Hematopoietic multipotent progenitor cell treated with erythropoietin and hydrocortisone succinate and interleukin-3 and kit ligand, for 15 days (in vitro differentiated cells): Measurements from ENCODE around the gene FOXP1.
"Not testable (repeated sequence)": the region's sequence is repeated elsewhere in the genome, so short reads cannot be mapped to it uniquely, and the experiment has no call there.

Experiments
- DNase-seq: peaks from one replicate; pipeline ENCODE4 v3.0.0-alpha.2; 2015; ENCODE audit warnings: low spot score

FOXP1 gene

DNA sequence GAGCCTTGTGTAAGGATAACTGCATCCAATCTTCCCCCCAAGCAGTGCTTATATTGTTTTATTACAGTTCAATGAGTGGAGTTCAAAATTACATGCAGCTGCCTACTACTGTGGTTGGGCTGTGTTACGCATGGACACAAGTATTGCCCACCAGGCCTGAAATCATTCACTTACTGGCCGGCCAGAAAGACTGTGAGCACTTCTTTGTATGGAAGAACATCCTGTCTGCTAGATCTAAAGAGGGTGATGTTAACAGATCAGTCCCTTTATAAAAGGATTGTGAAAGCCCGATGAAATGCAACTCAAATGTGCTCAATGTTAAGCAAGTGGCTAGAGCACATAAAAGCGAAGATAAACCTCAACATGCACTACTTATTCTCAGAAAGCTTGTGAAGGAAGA, 132.5 kb downstream of the FOXP1 start:
- DNase-seq, result no peak

DNA sequence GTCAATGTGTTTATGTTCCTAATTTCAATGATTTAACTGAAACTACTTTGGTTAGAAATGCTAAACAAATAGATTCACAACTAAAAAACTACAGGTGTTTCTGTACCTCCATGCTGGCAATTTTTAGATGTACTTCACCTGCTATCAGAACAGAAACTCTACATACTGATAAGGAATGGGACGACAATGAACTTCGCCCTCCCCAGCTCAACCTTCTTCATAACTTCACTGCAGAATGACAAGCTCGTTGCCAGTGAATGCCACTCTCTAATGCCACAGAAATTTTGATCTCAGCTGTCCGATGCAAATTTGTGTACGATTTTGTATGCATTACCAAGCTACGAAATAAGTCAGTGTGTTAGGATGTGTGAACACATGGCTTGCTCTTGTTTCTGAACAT, 133.4 kb downstream of the FOXP1 start:
- DNase-seq, result no peak

DNA sequence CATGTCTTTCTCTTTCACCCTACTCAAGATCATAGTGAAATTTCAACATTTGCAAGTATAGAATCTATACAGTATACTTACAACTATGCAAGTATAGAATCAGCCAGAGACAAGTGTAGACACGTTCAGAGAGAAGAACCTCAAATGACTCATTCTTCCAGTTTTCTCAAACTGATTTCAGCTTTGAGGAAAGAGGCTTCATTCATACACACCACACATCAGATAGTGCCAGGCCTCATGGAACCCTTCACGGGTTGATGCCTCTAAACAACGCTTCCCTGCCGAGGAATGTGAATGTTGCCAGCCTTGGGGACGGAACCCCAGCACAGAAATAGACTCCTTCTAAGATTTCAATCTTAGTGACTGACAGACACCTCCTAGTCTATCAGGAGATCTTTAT, 135.7 kb downstream of the FOXP1 start:
- DNase-seq, result no peak

DNA sequence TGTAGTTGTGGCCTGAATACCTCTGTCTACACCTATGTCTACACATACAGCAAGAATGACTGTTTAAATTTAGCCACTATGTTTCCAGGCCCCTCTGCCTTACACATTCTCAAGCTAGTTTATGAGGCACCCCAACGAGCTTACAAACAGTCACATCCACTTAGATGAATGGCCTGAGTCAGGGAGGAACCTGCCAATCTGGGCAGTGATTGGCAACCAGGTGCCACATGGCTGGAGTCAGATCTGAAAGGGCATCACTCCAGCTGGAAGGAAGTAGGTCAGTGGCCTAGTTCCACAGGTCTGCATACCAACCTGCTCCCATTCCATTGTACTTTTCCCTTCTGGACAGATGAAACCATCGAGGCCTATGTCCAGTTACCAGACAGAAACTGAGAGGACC, 136.3 kb downstream of the FOXP1 start:
- no peak for DNase-seq

DNA sequence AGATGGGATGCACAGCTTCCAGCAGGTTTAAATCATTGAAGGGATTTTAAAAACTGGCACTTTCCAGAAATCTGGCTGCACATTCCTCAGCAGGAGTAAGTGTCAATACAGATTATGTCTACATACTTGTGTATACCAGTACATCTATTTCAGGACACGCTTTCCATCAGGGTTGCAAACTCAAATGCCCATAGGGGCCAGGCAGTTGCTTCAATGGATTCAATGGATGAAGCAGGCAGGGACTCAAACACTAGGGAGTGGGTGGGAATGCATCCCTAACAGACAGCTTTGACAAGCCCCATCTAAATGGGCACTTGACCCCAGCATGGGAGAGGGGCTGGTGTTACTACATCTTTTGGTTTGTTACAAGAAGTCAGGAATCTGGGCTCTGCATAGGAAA, 136.8 kb downstream of the FOXP1 start:
- DNase-seq, result no peak

DNA sequence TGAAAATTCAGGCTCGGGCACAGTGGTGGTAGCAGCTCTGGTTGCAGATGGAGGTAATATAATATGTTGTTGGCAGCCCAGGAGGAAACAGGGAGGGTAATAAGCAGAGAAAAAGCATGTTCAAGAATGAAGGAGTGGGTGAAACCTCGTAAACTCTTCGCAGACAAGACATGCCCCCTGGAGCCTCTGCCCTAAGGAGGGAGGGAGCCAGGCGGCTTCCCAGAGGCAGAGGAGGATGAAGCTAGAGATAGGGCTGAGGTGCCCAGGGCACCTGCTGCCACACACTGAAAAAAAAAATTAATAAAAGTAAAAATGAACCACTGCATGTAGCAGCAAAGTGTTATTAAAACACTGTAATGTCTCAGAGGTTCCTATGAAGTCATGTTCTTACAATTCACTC, 137.3 kb downstream of the FOXP1 start:
- no peak for DNase-seq

DNA sequence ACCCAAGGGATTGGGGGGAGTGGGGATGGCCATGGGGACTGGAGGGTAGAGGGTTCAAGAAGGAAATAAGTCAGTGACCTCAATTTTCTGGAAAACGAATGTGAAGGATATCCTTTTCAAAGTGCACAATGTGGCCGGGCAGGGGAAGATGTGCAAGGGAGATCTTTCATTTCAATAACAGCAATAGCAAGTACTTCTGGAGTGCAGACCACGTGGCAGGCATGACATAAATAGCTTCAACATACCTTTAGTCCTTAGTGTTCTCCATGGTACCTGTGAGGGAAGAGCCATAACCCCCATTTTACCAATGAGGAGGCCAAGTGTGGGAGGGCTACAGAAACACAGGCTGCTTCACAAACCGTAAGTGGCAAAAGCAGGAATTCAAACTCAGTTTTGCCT, 138.7 kb downstream of the FOXP1 start:
- no peak for DNase-seq

DNA sequence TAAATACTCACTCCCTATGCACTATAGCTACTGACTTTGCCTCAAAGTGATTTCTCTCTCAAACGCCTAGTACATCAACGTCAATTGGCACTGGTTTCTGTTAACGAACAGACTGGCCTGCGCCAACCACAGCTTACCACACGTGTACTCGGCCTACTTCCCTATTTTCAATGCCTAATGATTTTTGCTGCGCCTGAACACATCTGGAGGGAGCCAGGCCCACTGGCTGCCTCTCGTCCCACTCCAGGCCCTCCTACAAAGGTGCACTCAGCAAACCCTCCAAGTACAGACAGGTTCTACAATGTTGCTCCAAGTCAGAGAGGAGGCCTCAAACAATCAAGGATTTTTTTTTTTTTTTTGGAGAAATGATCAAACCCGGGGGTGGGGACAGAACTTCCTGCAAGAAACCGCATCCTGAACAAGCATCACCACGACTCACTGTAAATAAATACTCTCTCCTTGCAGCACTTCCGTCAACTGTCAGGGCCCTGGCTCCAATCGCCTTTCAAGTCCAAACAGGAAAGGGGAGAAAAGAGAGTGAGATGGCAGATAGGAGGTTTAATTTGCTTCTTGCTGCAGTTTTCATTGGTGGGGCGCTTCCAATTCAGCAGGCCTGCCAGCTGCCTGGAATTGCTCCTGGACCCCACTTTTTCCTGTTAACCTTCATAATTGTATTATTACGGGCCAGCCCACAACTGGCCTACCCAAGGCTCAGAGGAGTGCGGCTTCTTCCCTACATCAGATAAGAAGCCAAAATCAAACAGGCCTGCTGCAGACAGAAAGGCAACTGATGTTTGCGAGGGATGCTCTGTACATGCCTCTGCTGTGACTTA, 139.3 kb downstream of the FOXP1 start:
- no peak for DNase-seq

DNA sequence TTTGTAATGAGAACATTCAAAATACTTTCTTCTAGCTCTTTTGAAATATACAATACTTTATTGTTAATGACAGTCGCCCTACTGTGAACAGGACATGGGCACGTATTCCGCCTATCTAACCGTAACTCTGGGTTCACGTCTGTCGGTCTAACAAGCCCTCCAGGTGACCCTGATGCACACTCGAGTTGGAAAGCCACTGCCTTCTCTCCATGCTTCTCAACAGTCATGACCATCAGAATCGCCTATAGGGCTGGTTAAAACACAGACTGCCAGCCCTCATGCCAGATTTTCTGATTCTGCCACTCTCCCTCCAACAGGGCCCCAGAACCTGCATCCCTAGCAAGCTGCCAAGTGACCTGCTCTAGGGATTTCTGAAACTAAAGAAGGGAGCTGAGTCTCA, 140.2 kb downstream of the FOXP1 start:
- DNase-seq, result no peak

DNA sequence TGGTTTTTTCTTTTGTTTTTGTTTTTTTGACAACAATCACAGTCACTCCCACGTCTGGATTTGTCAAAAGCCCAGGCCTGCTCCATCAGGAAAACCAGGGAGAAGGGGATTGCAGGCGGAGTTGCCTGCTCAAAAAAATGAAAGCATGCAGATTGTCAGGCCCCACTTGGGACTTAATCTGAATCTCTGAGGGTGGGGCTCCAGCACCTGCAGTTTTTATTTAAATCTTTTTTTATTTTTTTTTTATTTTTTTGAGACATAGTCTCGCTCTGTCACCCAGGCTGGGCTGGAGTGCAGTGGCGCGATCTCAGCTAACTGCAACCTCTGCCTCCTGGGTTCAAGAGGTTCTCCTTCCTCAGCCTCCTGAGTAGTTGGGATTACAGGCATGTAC, 140.9 kb downstream of the FOXP1 start:
- no peak for DNase-seq

DNA sequence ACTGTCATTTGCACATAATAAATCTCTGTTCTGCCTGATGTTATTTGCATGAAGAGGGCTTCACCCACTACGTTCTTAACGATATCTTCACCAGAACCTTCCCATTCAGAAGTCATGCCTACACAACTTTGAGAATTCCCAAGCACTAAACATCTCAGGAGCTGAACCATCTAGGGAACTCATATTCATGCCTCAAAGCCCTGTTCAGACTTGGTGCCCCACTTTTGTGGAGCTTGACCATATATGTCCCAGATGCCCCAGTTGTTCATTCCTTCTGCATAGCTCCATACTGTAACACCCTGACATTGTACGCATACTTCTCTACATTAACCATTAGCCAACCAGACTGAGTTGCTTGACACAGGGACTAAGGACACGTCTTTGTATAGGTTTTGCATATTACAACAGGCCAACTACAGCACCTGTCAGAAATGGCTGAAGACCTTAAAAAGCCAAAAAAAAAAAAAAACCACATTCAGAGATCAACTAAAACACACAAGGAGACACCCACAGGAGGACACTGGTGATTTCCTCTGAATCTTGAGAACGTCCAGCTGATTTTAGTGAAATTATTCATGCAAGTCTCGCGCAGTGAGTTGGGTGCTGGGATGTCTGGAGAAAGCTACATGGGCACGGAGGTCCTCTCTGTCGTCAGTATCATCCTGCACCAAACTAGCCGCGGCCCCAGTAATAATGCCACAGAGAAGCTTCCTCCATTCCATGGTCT, 141.4 kb downstream of the FOXP1 start:
- DNase-seq, result no peak

DNA sequence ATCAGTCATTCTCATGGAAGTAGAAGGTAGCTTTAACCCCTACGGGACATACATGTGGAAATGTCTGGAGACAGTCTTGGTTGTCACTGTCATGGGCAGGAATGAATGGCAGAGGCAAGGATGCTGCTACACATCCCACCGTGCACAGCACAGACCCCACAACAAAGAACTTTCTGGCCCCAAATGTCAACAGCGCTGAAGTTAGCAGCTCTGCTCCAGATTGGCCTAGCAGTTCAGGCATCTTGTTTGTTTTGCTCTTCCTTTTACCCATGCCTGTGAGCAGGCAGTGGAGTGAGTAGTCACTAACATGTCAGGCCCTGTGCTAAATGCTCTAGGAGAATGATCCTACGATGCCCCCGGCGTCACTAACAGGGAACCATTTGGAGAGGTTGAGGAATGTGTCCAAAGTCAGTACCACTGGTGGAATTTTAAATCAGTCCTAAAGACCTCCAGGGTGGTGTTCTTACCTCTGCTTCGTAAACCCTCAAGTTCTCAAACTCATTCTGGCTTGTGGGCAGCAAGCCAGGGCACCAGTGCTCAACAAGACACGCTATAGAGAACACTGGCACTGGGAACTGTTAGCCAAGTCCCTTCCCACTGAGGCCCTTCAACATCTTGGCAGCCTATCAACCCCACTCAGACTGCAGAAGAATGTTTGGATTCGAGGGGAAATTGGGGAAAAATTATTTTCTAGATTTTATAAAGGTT, 142.2 kb downstream of the FOXP1 start:
- DNase-seq, result no peak

DNA sequence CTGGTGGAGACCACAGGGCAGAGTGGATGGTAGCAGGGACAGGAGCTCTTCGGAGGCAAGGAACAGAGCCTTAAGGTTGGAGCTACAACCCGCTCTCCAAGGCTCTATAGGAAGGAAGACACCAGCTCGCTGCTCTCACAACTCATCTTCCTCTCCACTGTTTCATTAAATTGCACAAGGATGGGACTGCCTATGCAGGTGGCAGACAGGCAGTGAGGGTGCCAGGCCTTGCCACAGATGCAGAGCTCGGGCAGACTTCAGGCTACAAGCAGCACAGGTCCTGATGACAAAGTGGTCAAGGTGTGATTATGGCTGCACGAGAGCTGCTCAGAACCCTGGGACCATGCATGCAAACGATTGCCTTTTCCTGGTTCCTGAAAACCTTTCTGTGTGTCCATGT, 144.6 kb downstream of the FOXP1 start:
- DNase-seq, result no peak

DNA sequence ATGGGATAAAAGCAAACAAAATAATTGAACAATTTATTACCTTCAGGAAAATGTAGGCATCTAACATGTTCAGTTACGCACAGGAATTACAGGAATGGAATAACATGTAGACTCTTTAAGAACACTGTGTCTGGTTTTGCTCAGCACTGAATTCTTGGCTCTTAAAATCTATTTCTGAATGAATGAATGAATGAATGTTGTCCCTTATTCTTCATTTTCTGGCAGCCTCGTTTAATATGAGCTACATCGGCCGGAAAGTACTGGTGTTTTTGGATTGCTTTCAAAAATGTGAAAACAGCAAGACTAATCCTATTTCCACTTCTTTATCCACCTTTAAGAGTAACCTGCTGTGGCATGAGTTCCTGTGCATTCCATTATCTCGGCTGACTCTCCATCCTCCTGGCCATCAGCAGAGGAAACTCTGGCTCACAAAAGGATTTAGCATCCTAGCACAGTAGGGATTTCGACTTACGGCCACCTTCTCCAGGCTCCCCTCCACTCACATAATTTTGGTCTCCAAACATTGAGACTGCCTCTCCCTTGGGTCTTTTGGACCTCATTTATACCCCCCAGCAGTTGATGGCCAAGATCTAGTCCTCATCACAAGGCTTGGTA, 145.3 kb downstream of the FOXP1 start:
- no peak for DNase-seq

DNA sequence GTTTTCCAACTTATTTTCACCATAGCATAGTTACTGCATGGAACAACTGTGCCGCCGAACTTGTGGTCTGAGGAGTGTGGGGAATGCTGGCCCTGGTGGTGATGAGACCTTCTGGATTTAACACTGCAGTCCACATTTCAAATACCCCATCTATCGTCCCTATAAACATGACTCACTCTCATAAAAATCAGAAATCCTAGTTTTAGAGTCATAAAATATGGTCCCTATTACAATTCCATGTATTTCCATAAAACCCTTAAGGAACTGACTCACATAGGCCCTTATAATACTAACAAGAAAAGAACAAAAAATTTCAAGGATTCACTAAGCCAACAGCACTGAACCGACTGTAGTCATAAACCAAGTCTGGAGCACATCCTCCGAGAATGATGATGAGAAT, 147.2 kb downstream of the FOXP1 start:
- no peak for DNase-seq

DNA sequence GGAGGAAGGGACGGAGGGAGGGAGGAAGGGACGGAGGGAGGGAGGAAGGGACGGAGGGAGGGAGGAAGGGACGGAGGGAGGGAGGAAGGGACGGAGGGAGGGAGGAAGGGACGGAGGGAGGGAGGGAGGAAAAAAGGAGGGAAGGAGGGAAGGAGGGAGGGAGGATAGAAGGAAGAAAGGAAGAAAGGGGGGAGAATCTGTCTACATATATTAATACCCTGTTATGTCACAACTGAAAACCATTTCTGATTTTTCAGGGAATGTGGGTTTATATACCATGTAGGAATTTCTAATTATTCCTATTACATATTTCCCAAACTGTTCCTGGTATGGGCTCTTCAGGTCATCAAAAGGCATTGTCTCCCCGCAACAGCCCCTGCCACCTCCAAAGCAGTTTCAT, 147.7 kb downstream of the FOXP1 start:
- DNase-seq, result not testable (repeated sequence)

DNA sequence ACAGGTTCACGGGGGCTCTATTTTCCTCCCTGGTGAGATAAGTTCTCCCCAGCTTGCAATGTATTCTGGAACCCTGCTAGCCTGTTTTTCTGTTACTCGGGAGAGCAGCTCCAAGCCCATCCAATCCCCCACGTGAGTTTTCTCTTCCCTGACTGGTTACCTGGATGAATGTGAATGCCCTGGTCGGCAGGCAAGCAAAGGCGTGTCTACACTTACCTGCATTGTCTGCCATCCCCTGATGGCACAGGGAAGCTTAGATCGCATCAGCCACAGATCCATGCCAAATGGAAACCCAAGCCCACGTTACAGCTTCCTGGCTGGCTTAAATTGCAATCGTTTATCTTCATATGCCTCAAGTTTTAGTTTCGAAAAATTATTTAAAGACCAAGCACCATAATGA, 149.9 kb downstream of the FOXP1 start:
- DNase-seq, result no peak

DNA sequence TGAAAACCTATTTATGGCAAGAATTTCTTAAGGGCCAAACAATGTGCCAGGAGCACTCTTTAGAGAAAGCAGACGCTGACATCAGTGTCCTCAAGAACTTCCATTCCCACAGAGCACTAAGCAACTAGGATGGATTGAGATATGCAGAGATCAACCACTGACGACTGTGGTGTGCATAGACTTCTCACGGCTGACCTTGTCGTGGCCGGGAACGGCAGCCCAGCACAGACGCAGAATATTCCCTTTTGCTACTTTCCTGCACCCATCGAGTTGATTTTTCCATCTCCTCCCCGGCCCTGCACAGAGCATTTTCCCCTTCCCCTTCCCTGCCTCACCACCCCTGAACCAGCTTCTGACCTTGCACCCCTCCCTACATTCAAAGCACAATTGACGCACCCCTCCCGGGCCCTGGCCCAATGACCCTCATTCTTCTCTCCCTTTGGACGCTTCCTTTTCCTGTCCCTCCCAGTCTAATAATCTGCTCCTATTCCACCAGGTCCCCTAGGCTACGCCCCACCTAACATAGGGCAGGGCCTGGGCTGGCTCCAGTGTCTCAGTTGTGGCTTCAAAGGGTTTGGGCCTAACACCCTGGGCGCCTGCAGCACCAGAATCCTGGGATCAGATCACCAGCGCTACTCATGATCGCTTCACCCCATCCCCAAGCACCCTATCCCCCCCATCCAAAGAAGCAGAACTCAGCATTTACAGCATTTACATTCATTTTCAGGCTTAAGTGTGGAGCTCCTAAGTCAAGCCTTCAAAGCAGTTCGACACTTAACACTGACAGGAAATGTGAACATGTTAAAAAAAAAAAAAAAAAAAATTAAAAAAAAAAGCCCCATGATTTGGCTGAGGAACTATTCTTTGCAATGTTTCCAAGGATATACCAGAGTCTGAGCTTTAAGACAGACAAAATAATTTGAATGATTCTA, 151.2 kb downstream of the FOXP1 start:
- no peak for DNase-seq

DNA sequence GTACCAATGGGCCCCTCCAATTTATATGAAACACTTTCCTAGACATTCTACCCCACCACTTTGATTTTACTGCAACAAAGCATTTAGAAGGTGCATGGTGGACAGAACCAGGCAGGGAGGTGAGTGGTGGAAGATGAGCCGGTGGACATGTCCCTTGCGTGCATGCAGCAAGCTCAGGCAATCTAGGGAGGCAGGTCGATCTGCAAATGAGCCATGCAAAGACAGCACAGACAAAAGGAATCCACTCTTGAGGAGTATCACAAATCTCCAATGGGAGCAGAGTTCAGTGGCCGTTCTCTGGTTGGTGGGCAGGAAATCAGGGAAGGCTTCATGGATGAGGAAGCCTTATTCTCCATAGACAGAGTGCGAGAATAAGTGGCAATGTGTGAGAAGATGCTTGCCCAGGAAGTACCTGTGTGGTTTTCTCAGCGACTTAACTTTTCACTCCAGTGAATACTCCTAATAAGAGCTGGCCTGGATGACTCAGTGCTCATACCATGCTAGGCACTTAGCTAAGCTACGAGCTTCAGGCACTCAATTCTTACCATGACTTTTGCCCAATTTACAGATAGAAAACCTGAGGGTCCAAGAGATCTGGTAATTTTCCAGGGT, 152.5 kb downstream of the FOXP1 start:
- no peak for DNase-seq

DNA sequence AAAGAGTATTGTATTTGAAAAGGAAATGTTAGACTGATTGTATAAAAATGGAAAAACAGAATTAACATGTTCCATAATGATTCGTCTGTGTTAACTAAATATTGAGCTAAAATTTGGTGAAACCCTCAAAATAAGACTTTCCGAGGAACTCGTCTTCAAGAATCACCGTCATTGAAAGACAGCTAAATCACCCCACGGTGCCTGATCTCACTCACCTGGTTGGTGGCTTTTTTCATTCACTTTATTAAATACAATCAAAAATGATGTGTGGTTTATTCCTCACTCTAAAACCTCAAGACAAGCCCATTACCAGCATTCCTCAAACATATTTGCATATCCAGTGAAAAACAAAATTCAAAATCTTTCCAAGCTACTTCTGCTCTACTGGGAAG, 153.9 kb downstream of the FOXP1 start:
- no peak for DNase-seq
